ENCODE data around the gene VWC2. TPM values are rescaled to one million over a fixed set of nuclear protein-coding genes. Genes with fewer than 3 reads are reported as not detected.
A peak's percentile ranks its signal among the peaks of the same experiment; 100 is the strongest.

VWC2 gene
- total and polyA plus RNA-seq, 9 donors, result 1.7 to 16.7 (median 6.1) TPM

DNA sequence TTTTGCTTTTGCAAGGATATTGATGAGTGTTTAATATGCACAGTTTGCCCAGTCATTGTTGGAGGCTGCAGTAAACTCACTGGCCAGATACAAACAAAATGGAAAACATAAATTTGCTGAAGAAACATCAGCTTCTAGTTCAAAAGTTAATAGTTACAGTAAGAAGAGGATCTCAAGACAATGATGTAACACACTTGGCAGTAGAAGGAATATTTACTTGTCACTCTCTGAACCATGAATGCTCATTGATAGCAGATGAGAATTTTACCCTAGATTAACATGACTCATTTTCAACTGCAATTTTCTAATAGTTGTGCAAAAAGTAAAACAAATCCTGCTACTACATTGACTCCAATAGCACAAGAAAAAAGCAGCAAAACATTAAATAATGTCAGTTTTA lies 47.7 kb downstream of the VWC2 start:
- no peaks in the 10 kb centered on the region for H3K36me3 ChIP-seq
- TF ChIP-seq EP300 (IDR thresholded peaks at IDR 0.05) (no peak), CTCF (IDR thresholded peaks at IDR 0.05) (no peak), POLR2A (IDR thresholded peaks at IDR 0.05) (no peak)
- peaks cover 11% of the 10 kb centered on the region for H3K4me1 ChIP-seq (ENCODE audit: insufficient read depth)
- peaks cover 0 to 5% of the 10 kb centered on the region in 2 donors for H3K9me3 ChIP-seq
- no peak overlapping the region for H3K4me3 ChIP-seq
- intact Hi-C loops (cut with DNase I), result no loop called here
- no peak for DNase-seq
- no peaks in the 10 kb centered on the region for H3K27me3 ChIP-seq
- no peak overlapping the region for H3K27ac ChIP-seq

DNA sequence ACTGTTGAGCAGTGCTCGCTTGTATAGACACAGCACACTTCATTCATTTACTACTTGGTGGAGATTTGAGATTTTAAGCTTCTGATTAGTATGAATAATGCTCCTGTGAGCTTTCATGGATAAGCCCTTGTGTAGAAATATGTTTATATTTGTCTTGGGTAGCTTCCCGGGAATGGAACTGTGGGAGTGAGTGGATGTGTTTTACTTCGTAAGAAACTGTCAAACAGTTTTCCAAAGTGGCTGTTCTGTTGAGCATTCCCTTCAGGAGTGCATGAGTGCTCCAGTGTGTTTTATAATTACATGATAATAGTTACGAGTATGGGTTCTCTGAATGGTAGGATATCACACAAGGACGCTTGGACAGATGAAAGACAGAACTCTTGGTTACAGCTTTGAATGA lies 49.4 kb downstream of the VWC2 start:
- Histone ChIP-seq H3K9me3 (peaks cover 0 to 5% of the 10 kb centered on the region in 2 donors), H3K27me3 (no peaks in the 10 kb centered on the region), H3K4me1 (ENCODE audit: insufficient read depth) (peaks cover 11% of the 10 kb centered on the region), H3K27ac (peak overlapping the region in 1 of 2 donors; percentile 48), H3K36me3 (no peaks in the 10 kb centered on the region), H3K4me3 (no peak overlapping the region)
- peak in 1 of 5 donors; percentile 19 for DNase-seq
- no peak for TF ChIP-seq POLR2A (IDR thresholded peaks at IDR 0.05)
- no peak for TF ChIP-seq CTCF (IDR thresholded peaks at IDR 0.05)
- TF ChIP-seq EP300 (IDR thresholded peaks at IDR 0.05), result no peak
- intact Hi-C loops (cut with DNase I), result no loop called here
- WGBS, 3 donors, result 3 to 5% (median 5%) methylated on average over 5 of the region's 5 CpGs

- H3K4me3 ChIP-seq, result no peak overlapping the region
- intact Hi-C loops (cut with DNase I), result no loop called here
- 82 to 83% (median 82%) methylated on average over 3 of the region's 3 CpGs for WGBS, 3 donors
- TF ChIP-seq EP300 (IDR thresholded peaks at IDR 0.05) (no peak), CTCF (IDR thresholded peaks at IDR 0.05) (no peak), POLR2A (IDR thresholded peaks at IDR 0.05) (no peak)
- H3K27me3 ChIP-seq, result no peaks in the 10 kb centered on the region
- H3K9me3 ChIP-seq, result peaks cover 0 to 5% of the 10 kb centered on the region in 2 donors
- DNase-seq, result no peak
- H3K4me1 ChIP-seq (ENCODE audit: insufficient read depth), result peaks cover 11% of the 10 kb centered on the region
- no peaks in the 10 kb centered on the region for H3K36me3 ChIP-seq
- H3K27ac ChIP-seq, result peak overlapping the region in 1 of 2 donors; percentile 31
Observed at GRCh38 chr7:49823566-49823965, 50.1 kb downstream of the VWC2 start.

DNA sequence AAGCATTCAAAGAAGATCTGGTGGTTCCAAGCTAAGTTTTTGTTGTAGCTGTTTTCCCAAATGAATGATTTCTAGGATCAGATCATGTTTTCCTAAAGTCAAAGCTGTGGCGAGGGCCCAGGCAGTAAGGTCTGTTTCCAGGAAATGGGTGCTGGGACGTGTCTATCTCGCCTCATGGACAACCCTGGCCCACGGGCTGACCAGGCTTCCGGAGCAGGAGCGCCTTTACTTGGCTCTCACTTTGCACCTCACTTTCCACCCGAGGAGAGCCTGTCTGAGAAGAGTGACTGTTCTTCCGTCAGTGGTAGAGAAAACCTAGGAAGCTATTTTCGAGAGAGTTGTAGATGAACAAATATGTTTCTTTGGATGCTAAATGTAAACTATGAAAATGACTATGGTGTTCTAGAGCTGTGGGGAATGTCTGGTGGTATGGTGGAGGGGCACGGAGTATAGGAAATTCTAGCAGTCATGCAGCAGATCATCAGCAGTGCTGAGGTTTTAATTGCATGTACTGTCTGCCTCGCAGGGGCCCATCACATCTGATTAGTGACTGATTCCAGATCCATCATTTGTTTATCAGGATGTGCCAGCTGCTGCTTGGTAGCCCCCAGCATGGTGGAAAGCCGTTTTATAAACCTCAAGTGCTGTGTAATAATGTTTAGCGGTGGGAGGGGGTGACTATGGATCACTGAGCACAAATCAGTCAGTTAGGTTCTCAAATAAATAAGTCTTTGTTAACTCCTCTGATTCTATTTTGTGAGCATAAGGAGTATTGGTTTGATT lies 66.6 kb downstream of the VWC2 start:
- TF ChIP-seq CTCF (IDR thresholded peaks at IDR 0.05) (no peak), POLR2A (IDR thresholded peaks at IDR 0.05) (no peak), EP300 (IDR thresholded peaks at IDR 0.05) (no peak)
- no peak for DNase-seq
- Histone ChIP-seq H3K27ac (peak overlapping the region in 1 of 2 donors; percentile 36), H3K4me3 (no peak overlapping the region), H3K27me3 (no peaks in the 10 kb centered on the region), H3K36me3 (no peaks in the 10 kb centered on the region), H3K9me3 (no peaks in the 10 kb centered on the region), H3K4me1 (ENCODE audit: insufficient read depth) (no peaks in the 10 kb centered on the region)
- intact Hi-C loops (cut with DNase I), result loop anchor here in 2 of 4 donors (10.0 kb wide), 2 partner anchors 65 to 1525 kb away; partner anchors contain the start of gene VWC2 (in 1 of the 2)
- 93 to 96% (median 94%) methylated on average over 13 of the region's 13 CpGs for WGBS, 3 donors

Measured in ovary (tissue), 9 donors.